Adrenal gland (tissue), 5 donors: ENCODE data around the gene SOX10.

Source experiments
- CTCF ChIP-seq, 6 experiments: fragments of 450-650 bp in 4 of 6; fragments of 200-600 bp in 2 of 6; sonication (generic) in 1 of 6; IDR thresholded peaks; 1 replicate in 5 of 6; 2 replicates in 1 of 6; pipeline versions ENCODE4 v1.5.1 to v1.8.0; 2016 to 2021; ENCODE audit warnings: antibody characterized with exemption in 6 of 6, mild to moderate bottlenecking in 2 of 6, moderate library complexity in 1 of 6
- POLR2A ChIP-seq, 2 donors: fragments of 450-650 bp; IDR thresholded peaks; one replicate each; pipeline ENCODE4 v1.6.1; 2017; ENCODE audit warnings: antibody characterized with exemption in 2 of 2, mild to moderate bottlenecking in 2 of 2, moderate library complexity in 1 of 2
- donor health status: DM: no; HTN: no; CAD: no.

GRCh38 chr22:37925767-37926166 lies 58.6 kb downstream of the SOX10 start:
- no peak for TF ChIP-seq CTCF (IDR thresholded peaks at IDR 0.05)
- TF ChIP-seq POLR2A (IDR thresholded peaks at IDR 0.05): no peak
